Measurements from ENCODE around the gene FGGY.
A peak's percentile ranks its signal among the peaks of the same experiment; 100 is the strongest.
"Not testable (repeated sequence)": the region's sequence is repeated elsewhere in the genome, so short reads cannot be mapped to it uniquely, and the experiment has no call there.

The FGGY gene

DNA sequence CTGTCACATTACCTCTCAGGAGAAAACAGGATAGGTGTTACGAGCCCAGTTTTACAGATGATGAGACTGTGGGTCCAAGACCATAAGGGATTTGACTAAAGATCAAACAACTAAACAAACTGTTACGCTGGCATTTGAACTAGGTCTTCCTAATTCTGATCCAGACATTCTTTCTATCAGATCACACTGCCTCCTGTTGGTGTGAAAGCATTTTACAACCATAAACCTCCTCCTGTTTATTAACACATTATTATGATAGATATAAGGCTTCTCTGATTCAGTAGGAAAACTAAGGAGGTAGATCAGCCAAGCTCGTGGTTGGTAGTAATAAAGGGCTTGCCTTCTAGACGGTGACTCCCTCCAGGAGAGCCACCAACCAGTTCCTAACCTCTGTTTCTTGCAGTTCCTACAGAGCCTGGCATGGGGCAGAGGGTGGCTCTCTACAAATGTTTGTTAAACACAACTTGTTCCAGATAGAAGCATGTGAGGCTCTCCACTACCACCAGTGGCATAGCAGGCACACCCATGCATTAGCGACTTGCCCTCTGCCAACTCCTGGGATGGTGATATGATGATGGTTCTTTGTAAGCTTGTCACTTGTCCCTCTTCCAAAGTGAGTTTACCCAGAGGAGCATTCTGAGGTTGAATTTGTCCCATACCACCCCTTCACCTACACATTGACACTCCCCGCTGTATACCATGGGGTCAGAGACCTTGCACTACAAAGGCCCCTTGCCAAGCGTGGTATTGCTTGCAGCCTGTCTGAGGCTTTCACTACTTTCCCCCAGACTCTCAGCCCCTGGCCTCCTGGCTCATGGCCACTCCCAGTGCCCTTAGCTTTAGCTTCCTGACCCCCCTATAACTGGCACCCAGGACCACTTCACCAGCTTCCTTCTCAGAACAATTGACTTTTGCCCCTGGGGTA lies 421.4 kb downstream of the FGGY start:
- peak in 1 of 2 experiments; percentile 1 for DNase-seq

- no peak for DNase-seq
Observed at GRCh38 chr1:59718989-59719360, 422.1 kb downstream of the FGGY start.

GRCh38 chr1:59720326-59721115 lies 423.6 kb downstream of the FGGY start:
- no peak for DNase-seq

GRCh38 chr1:59730302-59730701 lies 433.4 kb downstream of the FGGY start:
- no peak for DNase-seq

DNA sequence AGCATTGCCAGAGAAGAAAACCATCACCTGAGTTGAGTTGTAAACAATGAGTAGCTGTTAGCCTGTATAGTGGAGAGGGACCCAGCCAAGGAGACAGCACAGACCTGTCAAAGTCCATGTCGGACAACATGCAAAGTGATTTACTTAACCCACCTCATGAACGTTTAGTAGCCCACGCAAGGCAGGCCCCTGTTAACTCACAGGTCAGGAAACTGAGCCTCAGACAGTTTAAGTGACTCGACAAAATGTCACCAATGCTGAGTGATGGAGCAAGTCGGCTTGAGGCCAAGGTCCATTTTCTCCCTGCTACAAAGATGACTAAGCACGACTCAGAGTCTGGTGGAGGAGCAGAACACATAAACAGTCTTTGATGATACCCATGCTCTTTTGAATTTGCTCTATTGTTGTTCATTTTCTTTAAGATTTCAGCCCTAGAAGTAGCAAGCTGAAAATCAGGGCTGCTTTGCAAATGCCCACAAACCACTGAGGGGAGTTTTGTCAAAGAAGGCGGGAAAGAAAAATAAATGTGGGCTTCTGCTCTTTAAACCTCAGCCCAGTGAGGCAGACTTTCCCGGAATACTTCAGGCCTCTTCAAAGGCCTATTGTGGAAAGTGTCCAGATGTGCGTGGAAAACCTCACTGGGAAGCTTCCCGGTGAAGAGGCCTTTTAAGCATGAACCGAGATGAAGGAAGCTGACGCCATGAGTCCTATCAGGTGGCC lies 434.0 kb downstream of the FGGY start:
- DNase-seq: peak; percentile 23 to 24

DNA sequence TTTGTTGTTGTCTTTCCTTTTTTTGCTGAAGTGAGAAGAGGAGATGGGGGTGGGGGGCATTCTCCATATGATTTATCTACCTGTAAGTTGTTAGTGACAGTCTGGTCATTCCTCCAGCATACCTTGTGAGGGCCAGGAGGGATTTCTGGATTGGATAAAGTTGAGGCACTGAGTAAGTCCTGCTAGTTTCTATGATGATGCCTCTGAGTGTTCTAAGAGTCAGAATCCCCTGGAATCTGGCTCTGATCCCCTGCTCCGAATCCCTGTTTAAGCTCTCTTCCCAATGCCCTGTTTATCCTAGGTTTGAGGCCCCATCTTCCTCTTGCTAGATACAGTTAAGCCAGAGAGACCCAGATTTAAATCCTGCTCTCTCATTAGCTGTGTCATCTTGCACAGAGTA lies 434.7 kb downstream of the FGGY start:
- DNase-seq: no peak

- DNase-seq: no peak
Observed at GRCh38 chr1:59732214-59732955, 435.5 kb downstream of the FGGY start.

GRCh38 chr1:59733443-59734141 lies 436.7 kb downstream of the FGGY start:
- no peak for DNase-seq

DNA sequence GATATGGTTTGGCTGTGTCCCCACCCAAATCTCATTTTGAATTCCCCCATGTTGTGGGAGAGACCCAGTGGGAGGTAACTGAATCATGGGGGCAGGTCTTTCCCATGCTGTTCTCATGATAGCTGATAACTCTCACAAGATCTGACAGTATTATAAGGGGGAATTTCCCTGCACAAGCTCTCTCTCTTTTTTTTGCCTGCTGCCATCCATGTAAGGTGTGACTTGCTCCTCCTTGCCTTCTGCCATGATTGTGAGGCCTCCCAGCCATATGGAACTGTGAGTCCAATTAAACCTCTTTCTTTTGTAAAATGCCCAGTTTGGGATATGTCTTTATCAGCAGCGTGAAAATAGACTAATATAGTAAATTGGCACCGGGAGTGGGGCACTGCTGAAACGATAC lies 439.0 kb downstream of the FGGY start:
- DNase-seq: not testable (repeated sequence)

- no peak for DNase-seq
Observed at GRCh38 chr1:59736744-59737143, 439.9 kb downstream of the FGGY start.

DNA sequence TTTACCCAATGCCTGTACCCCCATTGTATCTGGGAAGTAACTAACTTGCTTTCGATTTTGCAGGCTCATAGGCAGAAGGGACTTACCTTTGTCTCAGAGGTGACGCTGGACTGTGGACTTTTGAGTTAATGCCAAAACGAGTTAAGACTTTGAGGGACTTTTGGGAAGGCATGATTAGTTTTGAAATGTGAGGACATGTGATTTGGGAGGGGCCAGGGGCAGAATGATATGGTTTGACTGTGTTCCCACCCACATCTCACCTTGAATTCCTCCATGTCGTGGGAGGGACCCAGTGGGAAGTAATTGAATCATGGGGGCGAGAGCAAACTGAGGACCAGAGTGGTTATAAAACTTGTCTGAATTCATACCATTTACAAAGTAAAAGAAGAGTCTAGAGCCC lies 440.7 kb downstream of the FGGY start:
- DNase-seq: no peak

- DNase-seq: no peak
Observed at GRCh38 chr1:59738152-59738551, 441.3 kb downstream of the FGGY start.

DNA sequence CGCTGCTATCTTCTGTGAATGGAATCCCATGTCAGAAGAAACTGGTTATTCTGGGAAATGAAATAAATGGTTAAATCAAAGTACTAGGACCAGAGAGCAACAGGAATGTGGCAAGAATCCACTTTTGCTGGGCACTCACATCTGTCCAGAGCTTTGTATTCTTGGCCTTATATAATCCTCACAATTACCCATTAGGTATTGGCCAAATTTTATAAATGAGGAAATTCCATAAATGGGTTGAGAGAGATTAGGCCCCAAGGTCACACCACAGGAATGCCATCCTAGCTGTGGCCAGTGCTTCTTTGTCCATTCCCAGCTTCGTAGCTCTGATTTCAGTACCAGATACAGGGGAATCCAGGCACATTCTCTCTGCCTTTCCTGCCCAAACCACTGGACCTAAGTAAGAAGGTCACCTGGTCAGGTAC lies 441.7 kb downstream of the FGGY start:
- DNase-seq: no peak

- no peak for DNase-seq
Observed at GRCh38 chr1:59739111-59739510, 442.2 kb downstream of the FGGY start.

DNA sequence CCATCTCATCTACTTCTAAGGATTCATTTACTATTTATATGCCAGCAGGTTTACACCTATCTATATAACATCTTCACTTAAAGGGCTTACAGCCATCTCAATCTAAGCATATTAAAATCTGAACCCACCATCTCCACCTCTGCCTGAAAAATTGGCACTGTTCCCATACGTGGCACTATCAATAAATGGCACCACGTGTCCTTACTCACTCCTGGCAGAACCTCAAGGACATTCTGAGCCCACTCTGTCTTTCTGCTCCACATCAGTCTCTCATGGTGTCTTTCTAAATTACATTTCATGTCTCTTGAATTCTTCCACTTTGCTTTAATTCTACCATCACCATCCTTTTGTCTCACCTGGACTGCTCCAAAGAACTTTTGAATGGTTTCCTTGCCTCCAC lies 445.6 kb downstream of the FGGY start:
- DNase-seq: no peak

- no peak for DNase-seq
Observed at GRCh38 chr1:59743324-59744091, 446.6 kb downstream of the FGGY start.

- no peak for DNase-seq
Observed at GRCh38 chr1:59747420-59748024, 450.6 kb downstream of the FGGY start.

DNA sequence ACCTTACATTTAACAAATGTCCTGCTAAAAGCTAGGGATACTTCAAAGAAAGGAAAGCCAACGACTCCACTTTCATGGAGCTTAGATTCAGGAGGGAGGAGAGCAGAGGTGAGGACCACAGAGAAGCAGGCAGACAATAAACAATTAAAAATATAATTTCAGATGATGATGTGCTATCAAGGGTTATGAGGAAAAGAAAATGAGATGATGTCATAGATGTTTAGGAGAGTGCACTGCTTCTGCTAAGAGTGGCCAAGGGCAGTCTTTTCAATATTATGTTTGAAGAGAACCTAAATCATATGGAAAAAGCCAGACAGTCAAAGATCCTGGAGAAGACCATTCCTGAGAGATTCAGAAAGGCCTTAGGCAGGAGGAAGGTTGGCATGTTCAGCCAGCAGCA lies 451.2 kb downstream of the FGGY start:
- no peak for DNase-seq

DNA sequence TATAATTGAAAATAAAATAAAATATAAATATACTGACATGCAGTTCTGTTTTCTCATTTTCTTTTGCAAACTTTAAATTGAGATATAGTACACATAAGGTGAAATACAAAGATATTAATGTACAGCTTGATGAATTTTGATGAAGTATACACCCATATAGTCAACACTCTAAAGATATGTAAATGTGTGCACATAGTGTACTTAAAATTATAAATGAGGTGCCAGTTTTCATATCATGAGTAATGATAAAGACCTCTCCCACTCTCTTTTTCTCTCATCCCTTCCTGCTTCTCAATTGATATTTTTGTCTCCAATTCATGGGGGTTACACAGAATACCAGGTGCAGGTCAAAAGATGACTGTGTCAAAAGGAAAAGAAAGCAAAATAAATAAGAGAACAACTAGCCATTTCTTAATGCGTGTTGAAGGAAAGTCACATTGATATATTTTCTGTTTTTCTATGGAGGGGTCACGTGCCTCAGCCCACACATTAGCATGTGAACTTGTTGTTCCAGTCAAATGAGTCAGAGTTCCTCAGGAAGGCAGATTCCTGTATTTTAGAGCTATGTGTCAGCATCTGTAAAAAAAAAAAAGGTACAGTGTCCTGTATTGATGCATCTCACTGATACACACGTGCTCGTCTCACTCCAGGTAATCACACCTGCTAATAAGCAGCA lies 453.6 kb downstream of the FGGY start:
- DNase-seq: no peak

- no peak for DNase-seq
Observed at GRCh38 chr1:59751004-59751395, 454.1 kb downstream of the FGGY start.

Data from SHP77 (cell line).